Measurements from ENCODE around the gene TOGARAM1.

Gene TOGARAM1

GRCh38 chr14:45103806-45104205 is 141.8 kb downstream of the TOGARAM1 start:
- no peak for DNase-seq

GRCh38 chr14:45104561-45104960 is 142.6 kb downstream of the TOGARAM1 start:
- DNase-seq, result no peak

- no peak for DNase-seq
Observed at GRCh38 chr14:45112896-45113781, 151.1 kb downstream of the TOGARAM1 start.

- no peak for DNase-seq
Observed at GRCh38 chr14:45114327-45114726, 152.3 kb downstream of the TOGARAM1 start.

GRCh38 chr14:45118594-45118993 is 156.6 kb downstream of the TOGARAM1 start:
- DNase-seq, result no peak

- DNase-seq, result no peak
Observed at GRCh38 chr14:45120096-45120495, 158.1 kb downstream of the TOGARAM1 start.

- no peak for DNase-seq
Observed at GRCh38 chr14:45123271-45123670, 161.3 kb downstream of the TOGARAM1 start.

Data from stimulated activated naive CD4-positive, alpha-beta T cell treated with Interleukin-2 at 50 U/mL for 16 hours (primary cell).